Measurements from ENCODE around the gene GDI1.

DNA sequence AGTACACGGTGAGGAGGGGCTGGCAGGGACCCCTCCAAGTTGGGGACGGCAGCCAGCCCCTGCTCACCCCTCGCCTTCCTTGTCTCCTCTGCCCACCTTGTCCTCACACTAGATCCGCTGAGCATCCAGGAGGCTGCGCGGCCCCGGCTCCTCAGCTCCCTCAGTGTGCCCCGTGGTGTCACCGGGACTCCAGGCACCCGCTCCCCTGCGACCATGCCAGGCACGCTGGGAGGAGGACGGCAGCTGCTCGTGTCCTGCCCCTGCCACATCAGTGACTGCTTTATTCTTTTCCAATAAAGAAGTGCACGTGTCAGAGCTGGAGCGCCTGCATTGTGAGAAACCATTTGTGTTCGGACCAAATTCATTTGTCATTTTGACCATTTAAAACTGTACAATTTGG, 13.4 kb downstream of the GDI1 start:
- TF ChIP-seq, protein P1, sequence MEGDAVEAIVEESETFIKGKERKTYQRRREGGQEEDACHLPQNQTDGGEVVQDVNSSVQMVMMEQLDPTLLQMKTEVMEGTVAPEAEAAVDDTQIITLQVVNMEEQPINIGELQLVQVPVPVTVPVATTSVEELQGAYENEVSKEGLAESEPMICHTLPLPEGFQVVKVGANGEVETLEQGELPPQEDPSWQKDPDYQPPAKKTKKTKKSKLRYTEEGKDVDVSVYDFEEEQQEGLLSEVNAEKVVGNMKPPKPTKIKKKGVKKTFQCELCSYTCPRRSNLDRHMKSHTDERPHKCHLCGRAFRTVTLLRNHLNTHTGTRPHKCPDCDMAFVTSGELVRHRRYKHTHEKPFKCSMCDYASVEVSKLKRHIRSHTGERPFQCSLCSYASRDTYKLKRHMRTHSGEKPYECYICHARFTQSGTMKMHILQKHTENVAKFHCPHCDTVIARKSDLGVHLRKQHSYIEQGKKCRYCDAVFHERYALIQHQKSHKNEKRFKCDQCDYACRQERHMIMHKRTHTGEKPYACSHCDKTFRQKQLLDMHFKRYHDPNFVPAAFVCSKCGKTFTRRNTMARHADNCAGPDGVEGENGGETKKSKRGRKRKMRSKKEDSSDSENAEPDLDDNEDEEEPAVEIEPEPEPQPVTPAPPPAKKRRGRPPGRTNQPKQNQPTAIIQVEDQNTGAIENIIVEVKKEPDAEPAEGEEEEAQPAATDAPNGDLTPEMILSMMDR (IDR thresholded peaks at IDR 0.05), result no peak
- TF ChIP-seq POLR2A (IDR thresholded peaks at IDR 0.05), result no peak

Data from body of pancreas (tissue), 4 donors.